Astrocyte (in vitro differentiated cells and primary cell): ENCODE results near the gene GALT. TPM values are rescaled to one million over a fixed set of nuclear protein-coding genes. Genes with fewer than 3 reads are reported as not detected.

Experiments used
- DNase-seq: peaks from one replicate; pipeline ENCODE4 v3.0.0-alpha.2; 2010; ENCODE audit warnings: low read depth
- FAIRE-seq: peaks from 2 replicates; lab custom pipeline; 2011; peaks lifted over from hg19 to GRCh38; lab: Jason Lieb, UNC
- H2AFZ ChIP-seq: 2 replicates; pipeline ENCODE4 v1.6.0; 2012; ENCODE audit warnings: low read depth, low read length, inconsistent platforms
- H3K27ac ChIP-seq: 2 replicates; pipeline ENCODE4 v1.5.1; 2011; ENCODE audit warnings: low read depth, low read length, inconsistent platforms
- H3K27me3 ChIP-seq: 2 replicates; pipeline ENCODE4 v1.6.0; 2011; ENCODE audit warnings: low read length, inconsistent platforms; ENCODE audit not compliant: insufficient read depth
- H3K36me3 ChIP-seq: 2 replicates; pipeline ENCODE4 v1.5.1; 2011; ENCODE audit warnings: low read length, inconsistent platforms; ENCODE audit not compliant: insufficient read depth
- H3K4me1 ChIP-seq: 2 replicates; pipeline ENCODE4 v1.5.1; 2011; ENCODE audit warnings: low read length, inconsistent platforms; ENCODE audit not compliant: insufficient read depth
- H3K4me2 ChIP-seq: 2 replicates; pipeline ENCODE4 v1.6.0; 2012; ENCODE audit warnings: low read length, inconsistent platforms
- H3K4me3 ChIP-seq: 2 replicates; pipeline ENCODE4 v1.5.1; 2011; ENCODE audit warnings: low read depth, mild to moderate bottlenecking, low read length, inconsistent platforms; ENCODE audit not compliant: insufficient read depth
- H3K79me2 ChIP-seq: 2 replicates; pipeline ENCODE4 v1.6.0; 2012; ENCODE audit warnings: mild to moderate bottlenecking, low read length, inconsistent platforms; ENCODE audit not compliant: insufficient read depth
- H3K9ac ChIP-seq: 2 replicates; pipeline ENCODE4 v1.6.0; 2012; ENCODE audit warnings: mild to moderate bottlenecking, low read length, inconsistent platforms
- H3K9me3 ChIP-seq: 2 replicates; pipeline ENCODE4 v1.5.1; 2012; ENCODE audit warnings: low read depth, mild to moderate bottlenecking, low read length, inconsistent platforms; ENCODE audit not compliant: insufficient read depth
- H4K20me1 ChIP-seq: 2 replicates; pipeline ENCODE4 v1.6.0; 2012; ENCODE audit warnings: low read length, inconsistent platforms; ENCODE audit not compliant: insufficient read depth
- H3K27ac Mint-ChIP-seq: one replicate; pipeline ENCODE4 v1.8.0; 2021; ENCODE audit warnings: mild to moderate bottlenecking, mixed read lengths; ENCODE audit not compliant: unreplicated experiment
- H3K27me3 Mint-ChIP-seq: one replicate; pipeline ENCODE4 v1.8.0; 2021; ENCODE audit warnings: low read depth, mixed read lengths; ENCODE audit not compliant: unreplicated experiment
- H3K36me3 Mint-ChIP-seq: one replicate; pipeline ENCODE4 v1.8.0; 2021; ENCODE audit warnings: low read depth, mixed read lengths; ENCODE audit not compliant: unreplicated experiment
- H3K4me1 Mint-ChIP-seq: one replicate; pipeline ENCODE4 v1.8.0; 2021; ENCODE audit warnings: low read depth, mixed read lengths; ENCODE audit not compliant: unreplicated experiment
- H3K4me3 Mint-ChIP-seq: one replicate; pipeline ENCODE4 v1.8.0; 2021; ENCODE audit warnings: mild to moderate bottlenecking, moderate library complexity, mixed read lengths; ENCODE audit not compliant: unreplicated experiment
- H3K9me3 Mint-ChIP-seq: one replicate; pipeline ENCODE4 v1.8.0; 2021; ENCODE audit warnings: mild to moderate bottlenecking, mixed read lengths; ENCODE audit not compliant: unreplicated experiment
- CTCF ChIP-seq: IDR thresholded peaks from 2 replicates; pipeline ENCODE4 v1.5.1; 2011; ENCODE audit warnings: low read depth, mild to moderate bottlenecking, inconsistent platforms, low read length, moderate library complexity; ENCODE audit not compliant: insufficient read depth
- EZH2 ChIP-seq: IDR thresholded peaks from 2 replicates; pipeline ENCODE4 v1.6.1; 2012; ENCODE audit warnings: mild to moderate bottlenecking, low read length, inconsistent platforms; ENCODE audit not compliant: insufficient read depth
- total RNA-seq: library from RNA; stranded (reverse); gene quantifications from 2 replicates; pipeline ENCODE4 v1.2.1, GENCODE V29; 2021

The GALT gene
- total RNA-seq, 1 donor from 2014 or later, result 30.7 TPM

GRCh38 chr9:34633166-34633565 lies 13.3 kb upstream of the GALT start:
- TF ChIP-seq EZH2, result no peak
- no peak for TF ChIP-seq CTCF
- no peak for DNase-seq
- no peak overlapping the region for H3K27ac ChIP-seq
- H2AFZ ChIP-seq, result no peak overlapping the region
- H3K4me2 ChIP-seq, result no peak overlapping the region
- no peaks in the 10 kb centered on the region for H3K9me3 ChIP-seq
- no peak overlapping the region for H3K4me3 ChIP-seq
- H3K36me3 Mint-ChIP-seq, result peaks cover 3% of the 10 kb centered on the region
- H3K9me3 Mint-ChIP-seq, result no peaks in the 10 kb centered on the region
- H3K4me1 Mint-ChIP-seq, result peaks cover 5% of the 10 kb centered on the region
- no peak overlapping the region for H3K9ac ChIP-seq
- peaks cover 24% of the 10 kb centered on the region for H3K27me3 ChIP-seq
- H4K20me1 ChIP-seq, result peaks cover 31% of the 10 kb centered on the region
- no peaks in the 10 kb centered on the region for H3K36me3 ChIP-seq
- H3K4me1 ChIP-seq, result peaks cover 17% of the 10 kb centered on the region
- no peak overlapping the region for H3K27ac Mint-ChIP-seq
- peaks cover 38% of the 10 kb centered on the region for H3K27me3 Mint-ChIP-seq
- H3K4me3 Mint-ChIP-seq, result no peak overlapping the region
- H3K79me2 ChIP-seq, result peaks cover 25% of the 10 kb centered on the region
- no peak for FAIRE-seq

DNA sequence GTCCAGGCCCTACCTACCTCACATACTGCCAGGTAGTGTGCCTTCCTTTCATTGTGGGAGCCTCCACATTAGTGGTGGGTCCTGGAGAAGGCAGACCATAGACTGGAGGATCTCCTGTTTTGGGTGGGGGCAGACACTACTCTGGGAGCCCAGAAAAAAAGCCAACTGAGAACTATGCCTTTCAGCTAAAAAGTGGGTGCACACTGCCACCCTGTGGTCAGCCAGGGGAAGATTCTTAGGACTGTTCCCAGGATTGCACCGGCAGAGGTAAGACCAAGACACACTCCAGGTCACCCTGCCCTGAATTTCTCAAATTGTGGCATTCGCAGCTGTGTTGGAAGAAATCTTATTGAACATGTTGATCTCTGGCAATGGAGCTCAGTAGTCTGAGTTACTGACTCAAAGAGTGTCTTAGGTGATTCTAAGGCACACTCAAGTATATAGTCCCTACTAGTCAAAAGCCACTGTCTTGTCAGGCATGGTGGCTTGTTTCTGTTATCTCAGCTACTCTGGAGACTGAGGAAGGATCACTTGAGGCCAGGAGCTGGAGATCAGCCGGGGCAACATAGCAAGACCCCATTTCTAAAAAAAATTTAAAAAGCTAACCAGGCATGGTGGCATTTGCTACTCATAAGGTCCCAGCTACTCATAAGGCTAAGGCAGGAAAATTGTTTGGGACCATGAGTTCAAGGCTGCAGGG lies 12.5 kb upstream of the GALT start:
- Mint-ChIP-seq H3K27ac (no peak overlapping the region), H3K4me1 (peaks cover 4% of the 10 kb centered on the region), H3K9me3 (no peaks in the 10 kb centered on the region), H3K4me3 (peak overlapping the region; percentile 5), H3K36me3 (peaks cover 3% of the 10 kb centered on the region), H3K27me3 (peaks cover 33% of the 10 kb centered on the region)
- H4K20me1 ChIP-seq, result peaks cover 27% of the 10 kb centered on the region
- no peak overlapping the region for H3K4me2 ChIP-seq
- no peak overlapping the region for H3K4me3 ChIP-seq
- H3K79me2 ChIP-seq, result peaks cover 25% of the 10 kb centered on the region
- no peak overlapping the region for H3K9ac ChIP-seq
- H3K9me3 ChIP-seq, result no peaks in the 10 kb centered on the region
- peak; percentile 16 for DNase-seq
- H3K36me3 ChIP-seq, result no peaks in the 10 kb centered on the region
- H3K4me1 ChIP-seq, result peaks cover 19% of the 10 kb centered on the region
- peak; percentile 39 for FAIRE-seq
- H3K27me3 ChIP-seq, result peaks cover 19% of the 10 kb centered on the region
- H2AFZ ChIP-seq, result no peak overlapping the region
- no peak overlapping the region for H3K27ac ChIP-seq
- TF ChIP-seq EZH2, result no peak
- peak; percentile 88 for TF ChIP-seq CTCF

- Mint-ChIP-seq H3K9me3 (no peaks in the 10 kb centered on the region), H3K36me3 (peaks cover 3% of the 10 kb centered on the region), H3K27me3 (peaks cover 26% of the 10 kb centered on the region), H3K4me1 (peaks cover 4% of the 10 kb centered on the region), H3K27ac (no peak overlapping the region), H3K4me3 (no peak overlapping the region)
- H3K9ac ChIP-seq, result no peak overlapping the region
- H3K36me3 ChIP-seq, result no peaks in the 10 kb centered on the region
- no peak for DNase-seq
- no peak for TF ChIP-seq CTCF
- no peak for TF ChIP-seq EZH2
- H3K79me2 ChIP-seq, result peaks cover 25% of the 10 kb centered on the region
- no peak for FAIRE-seq
- H3K4me3 ChIP-seq, result no peak overlapping the region
- H3K9me3 ChIP-seq, result no peaks in the 10 kb centered on the region
- peaks cover 12% of the 10 kb centered on the region for H3K27me3 ChIP-seq
- peaks cover 16% of the 10 kb centered on the region for H3K4me1 ChIP-seq
- H3K4me2 ChIP-seq, result no peak overlapping the region
- peaks cover 27% of the 10 kb centered on the region for H4K20me1 ChIP-seq
- H3K27ac ChIP-seq, result no peak overlapping the region
- no peak overlapping the region for H2AFZ ChIP-seq
These were observed 11.8 kb upstream of the GALT start for GRCh38 chr9:34634551-34635248.
